ENCODE measurements around the gene ZNF785.

- TF ChIP-seq POLR2A (IDR thresholded peaks at IDR 0.05), result no peak
- no peak for TF ChIP-seq CTCF (IDR thresholded peaks at IDR 0.05)
Measured at GRCh38 chr16:30605158-30605557, 19.7 kb upstream of the ZNF785 start.

Measured in lower leg skin (tissue), 3 donors.